ENCODE data around the gene CLTA. TPM values are rescaled to one million over a fixed set of nuclear protein-coding genes. Genes with fewer than 3 reads are reported as not detected.
A peak's percentile ranks its signal among the peaks of the same experiment; 100 is the strongest.

Gene CLTA
- 412 and 447 TPM in 2 replicates for total RNA-seq (2014; rRNA removed; shearing (Covaris generic); ENCODE audit: low replicate concordance)

DNA sequence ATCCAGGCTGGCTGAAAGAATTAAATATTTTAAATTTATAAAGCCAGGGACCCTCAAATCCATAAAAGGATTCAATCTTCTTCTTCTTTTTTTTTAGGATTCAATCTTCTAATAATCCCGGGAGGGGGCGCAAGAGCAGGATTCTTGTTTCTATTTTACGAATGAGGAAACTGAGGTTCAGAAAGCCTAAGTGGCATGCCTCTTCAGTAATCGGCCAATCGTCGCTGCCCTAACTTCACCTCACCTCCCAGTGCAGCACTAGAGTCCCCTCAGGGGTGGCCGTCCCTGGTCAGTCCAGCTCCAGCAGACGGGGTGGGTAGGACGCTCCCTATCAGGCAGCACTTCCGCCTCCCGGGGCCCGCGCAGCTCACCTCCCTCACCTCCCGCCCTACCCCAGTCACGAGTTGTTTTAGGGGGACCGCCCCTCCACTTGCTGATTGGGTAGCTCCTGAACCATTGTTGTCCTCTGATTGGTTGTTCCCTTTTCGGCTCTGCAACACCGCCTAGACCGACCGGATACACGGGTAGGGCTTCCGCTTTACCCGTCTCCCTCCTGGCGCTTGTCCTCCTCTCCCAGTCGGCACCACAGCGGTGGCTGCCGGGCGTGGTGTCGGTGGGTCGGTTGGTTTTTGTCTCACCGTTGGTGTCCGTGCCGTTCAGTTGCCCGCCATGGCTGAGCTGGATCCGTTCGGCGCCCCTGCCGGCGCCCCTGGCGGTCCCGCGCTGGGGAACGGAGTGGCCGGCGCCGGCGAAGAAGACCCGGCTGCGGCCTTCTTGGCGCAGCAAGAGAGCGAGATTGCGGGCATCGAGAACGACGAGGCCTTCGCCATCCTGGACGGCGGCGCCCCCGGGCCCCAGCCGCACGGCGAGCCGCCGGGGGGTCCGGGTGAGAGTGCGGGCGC, at the start of gene CLTA:
Gene CLTA, plus strand, starts transcription at position 534 of the 902 bp plus-strand sequence. Its CDS starts 136 bp downstream, at position 670.
- in situ Hi-C loops (cut with HindIII; ENCODE audit: low pct_unique_long_range_greater_than_20kb, low sequenced_read_pairs), result no loop called here
- peak; percentile 98 for DNase-seq (ENCODE audit: low read depth)

GRCh38 chr9:36141288-36141687, 49.4 kb upstream of the CLTA start:
- DNase-seq (ENCODE audit: low read depth), result no peak

DNA sequence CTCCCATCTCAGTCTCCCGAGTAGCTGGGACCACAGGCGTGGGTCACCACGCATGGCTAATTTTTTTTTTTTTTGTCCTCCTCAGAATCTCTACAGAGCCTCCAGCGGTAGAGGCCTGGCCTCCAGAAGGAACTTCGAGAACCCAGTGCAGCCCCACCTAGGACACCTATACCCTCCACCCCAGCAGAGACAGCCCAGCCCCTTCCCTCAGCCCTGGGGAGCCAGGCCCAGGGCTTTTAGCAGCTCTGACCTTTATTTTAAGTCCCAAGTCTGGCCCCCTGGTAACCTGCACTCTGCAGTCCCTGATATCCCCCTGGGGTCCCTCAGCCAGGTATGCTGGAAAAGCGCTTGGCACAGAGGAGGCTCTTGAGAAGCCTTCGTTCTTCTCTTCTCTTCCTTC, 49.0 kb upstream of the CLTA start:
- no peak for DNase-seq (ENCODE audit: low read depth)
- in situ Hi-C loops (cut with HindIII; ENCODE audit: low pct_unique_long_range_greater_than_20kb, low sequenced_read_pairs), result no loop called here

More at GRCh38 chr9:36141288-36141687, 49.4 kb upstream of the CLTA start:
- in situ Hi-C loops (cut with HindIII; ENCODE audit: low pct_unique_long_range_greater_than_20kb, low sequenced_read_pairs), result no loop called here

DNA sequence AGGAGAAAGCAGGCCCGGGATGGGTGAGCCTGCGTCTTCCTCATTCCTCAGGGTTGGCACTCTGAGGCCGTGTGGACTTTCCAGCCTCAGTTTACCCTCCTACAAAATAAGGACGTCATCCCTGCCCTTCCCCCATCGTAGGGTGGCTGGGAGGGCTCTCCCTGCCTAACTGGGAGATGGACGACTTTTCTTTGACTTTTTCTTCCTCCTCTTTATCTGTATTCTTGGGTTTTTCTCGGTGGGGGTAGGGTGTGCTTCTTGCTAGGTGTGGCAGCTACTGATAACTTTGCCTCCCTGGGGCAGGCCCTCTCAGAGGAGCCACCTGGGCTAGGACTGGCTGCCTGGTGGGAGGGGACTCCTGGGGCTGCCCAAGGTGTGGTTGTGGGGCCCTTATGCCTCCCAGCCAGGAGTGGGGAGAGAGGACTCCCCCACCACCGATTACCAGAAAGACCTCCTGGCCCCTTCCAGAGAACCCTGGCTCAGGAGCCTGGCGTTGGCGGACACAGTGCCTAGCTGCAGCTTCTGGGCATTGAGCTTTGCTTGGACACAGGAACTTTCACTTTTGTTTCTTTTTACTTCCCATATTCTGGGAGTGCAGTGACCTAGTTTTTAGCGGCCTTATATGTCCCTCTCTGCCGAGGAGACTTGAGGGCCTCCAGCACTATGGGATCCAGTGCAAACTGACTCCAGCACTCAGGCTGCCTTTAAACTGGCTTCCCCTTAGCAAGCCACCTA, 48.0 kb upstream of the CLTA start:
- no peak for DNase-seq (ENCODE audit: low read depth)
- in situ Hi-C loops (cut with HindIII; ENCODE audit: low pct_unique_long_range_greater_than_20kb, low sequenced_read_pairs), result no loop called here

DNA sequence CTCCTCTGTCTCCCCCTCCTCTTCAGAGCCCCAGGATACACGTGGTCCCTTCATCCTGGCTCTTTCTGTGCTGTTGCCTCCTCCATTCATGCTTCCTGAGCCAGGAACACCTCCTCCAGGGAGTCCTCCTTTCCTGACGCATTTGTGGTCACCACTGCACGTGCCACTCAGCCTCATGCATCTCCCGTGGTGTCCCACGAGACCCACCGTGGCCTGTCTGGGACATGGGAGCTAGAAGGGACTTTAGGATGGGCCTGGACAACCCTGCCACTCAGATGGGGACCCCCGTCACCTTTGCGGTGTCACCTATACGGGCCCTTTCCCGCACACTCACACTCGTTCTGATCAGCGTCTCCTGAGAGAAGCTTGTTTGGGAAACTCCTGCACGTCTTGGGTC, 47.5 kb upstream of the CLTA start:
- in situ Hi-C loops (cut with HindIII; ENCODE audit: low pct_unique_long_range_greater_than_20kb, low sequenced_read_pairs), result no loop called here

DNA sequence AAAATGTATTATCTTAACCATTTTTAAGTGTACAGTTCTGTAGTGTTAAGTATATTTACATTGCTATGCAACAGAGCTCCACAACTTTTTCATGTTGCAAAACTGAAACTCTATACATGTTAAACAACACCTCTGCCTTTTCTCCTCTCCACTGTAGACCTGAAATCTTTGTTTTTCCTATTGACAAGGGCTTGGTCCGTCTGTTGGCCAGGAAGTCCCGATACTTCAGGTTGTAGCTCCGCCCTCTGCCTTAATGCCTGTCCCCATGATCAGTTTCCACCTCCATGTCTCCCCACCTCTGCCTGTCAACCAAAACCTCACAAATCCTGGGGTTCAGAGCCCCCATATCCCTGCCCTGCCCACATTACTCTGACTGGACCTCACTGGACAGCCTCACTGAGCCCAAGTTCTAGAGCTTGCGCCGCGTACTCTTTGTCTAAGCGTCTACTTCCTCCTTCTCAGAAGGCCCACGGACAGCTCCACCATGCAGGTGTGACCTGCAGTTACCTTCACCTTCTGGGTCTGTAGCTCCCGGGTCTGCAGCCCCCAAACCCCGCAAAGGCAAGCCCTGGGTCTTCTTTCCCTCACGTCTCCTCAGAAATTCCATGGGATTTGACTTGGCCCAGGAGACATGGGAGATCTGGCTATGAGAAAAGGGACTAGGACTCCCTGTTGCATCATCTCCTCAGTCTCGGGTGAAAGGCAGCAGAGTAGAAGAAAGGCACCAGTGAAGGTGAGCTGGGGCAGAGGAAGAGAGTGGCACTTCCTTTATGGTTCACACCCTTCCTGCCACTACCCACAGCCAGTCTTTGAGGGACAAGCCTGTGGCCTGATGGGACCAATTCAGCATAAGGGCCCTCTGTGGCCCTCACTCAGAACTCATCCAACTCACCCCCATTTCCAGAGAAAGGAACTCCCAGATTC, 46.1 kb upstream of the CLTA start:
- DNase-seq (ENCODE audit: low read depth), result no peak
- in situ Hi-C loops (cut with HindIII; ENCODE audit: low pct_unique_long_range_greater_than_20kb, low sequenced_read_pairs), result no loop called here

More for the DNA sequence above, 47.5 kb upstream of the CLTA start:
- DNase-seq (ENCODE audit: low read depth), result no peak

DNA sequence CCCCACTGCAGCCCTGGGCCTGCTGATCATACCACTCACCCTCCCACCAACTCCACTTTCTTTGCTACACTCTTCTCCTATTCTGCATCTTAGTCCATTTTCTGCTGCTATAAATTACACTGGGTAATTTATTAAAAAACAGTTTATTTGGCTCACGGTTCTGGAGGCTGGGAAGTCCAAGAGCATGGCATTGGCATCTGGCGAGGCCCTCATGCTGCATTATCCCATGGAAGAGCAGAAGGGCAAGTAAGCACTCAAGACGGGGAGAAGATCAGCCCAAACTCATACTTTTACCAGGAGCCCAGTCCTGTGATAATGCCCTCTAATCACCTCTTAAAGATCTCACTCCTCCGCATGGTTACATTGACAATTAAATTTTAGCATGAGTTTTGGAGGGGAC, 44.8 kb upstream of the CLTA start:
- in situ Hi-C loops (cut with HindIII; ENCODE audit: low pct_unique_long_range_greater_than_20kb, low sequenced_read_pairs), result no loop called here
- DNase-seq (ENCODE audit: low read depth), result no peak

DNA sequence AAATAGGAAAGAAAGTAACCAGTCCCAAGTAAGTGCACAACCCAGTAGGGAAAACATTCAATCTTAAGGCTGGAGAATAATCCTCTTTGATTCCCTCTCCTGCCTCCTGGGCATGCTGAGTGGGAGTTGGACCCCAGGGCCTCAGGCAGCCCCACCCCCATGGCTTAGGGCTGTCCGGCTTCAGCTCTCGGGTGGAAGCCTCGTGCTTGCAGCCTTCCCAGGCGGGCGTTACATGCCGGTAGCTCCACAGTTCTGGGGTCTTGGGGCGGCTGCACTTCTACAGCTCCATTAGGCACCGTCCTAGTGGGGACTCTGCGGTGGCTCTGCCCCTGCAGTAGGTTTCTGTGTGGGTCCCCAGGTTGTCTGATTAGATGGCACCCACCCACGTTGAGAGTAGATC, 44.1 kb upstream of the CLTA start:
- DNase-seq (ENCODE audit: low read depth), result no peak

DNA sequence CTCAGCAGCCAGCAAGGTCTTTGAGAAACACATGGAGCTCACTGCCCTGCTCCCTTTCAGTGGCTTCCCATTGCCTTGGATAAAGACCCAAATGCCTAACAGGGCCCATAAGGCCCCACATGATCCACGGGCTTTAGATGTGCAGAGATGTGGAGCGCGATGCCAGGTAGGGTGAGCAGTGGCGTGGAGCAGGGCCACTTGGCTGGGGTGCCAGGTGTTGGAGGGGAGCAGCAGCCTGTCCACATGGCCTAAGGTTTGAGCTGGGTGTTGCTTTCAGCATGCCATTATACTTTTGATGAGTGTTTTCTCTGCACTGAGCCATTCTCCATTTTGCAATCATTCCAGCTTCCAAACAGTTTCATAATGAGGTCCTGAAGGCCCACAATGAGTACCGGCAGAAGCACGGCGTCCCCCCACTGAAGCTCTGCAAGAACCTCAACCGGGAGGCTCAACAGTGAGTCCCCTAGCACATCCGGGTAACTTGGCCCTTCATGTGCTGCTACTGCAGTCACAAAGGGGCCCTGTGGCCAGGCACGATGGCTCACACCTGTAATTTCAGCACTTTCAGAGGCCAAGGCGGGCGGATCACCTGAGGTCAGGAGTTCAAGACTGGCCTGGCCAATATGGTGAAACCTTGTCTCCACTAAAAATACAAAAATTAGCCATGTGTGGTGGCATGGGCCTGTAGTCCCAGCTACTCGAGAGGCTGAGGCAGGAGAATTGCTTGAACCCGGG, 43.1 kb upstream of the CLTA start:
- no peak for DNase-seq (ENCODE audit: low read depth)
- in situ Hi-C loops (cut with HindIII; ENCODE audit: low pct_unique_long_range_greater_than_20kb, low sequenced_read_pairs), result no loop called here

More for the DNA sequence above, 44.1 kb upstream of the CLTA start:
- in situ Hi-C loops (cut with HindIII; ENCODE audit: low pct_unique_long_range_greater_than_20kb, low sequenced_read_pairs), result no loop called here

- in situ Hi-C loops (cut with HindIII; ENCODE audit: low pct_unique_long_range_greater_than_20kb, low sequenced_read_pairs), result no loop called here
- DNase-seq (ENCODE audit: low read depth), result peak; percentile 82
These were observed 42.2 kb upstream of the CLTA start for GRCh38 chr9:36148311-36149051.

DNA sequence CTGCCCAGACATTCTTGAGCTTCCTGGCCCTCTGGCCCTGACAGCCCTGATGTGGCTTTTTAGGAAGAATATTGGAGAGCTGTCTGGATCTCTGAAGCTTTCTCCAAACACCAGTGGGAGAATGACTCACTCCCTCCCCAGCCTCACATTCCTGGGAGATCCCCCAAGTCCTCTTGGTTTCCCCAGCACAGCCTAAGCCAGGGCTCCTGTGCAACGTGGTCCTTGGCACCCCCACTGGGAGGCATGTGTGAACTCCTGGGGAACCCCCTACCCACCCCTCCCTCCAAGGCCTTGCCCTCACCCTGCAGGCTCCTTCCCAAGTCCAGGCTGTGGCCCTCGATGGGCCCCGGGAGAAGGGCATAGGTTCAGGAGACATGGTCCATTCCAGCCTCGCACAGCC, 41.5 kb upstream of the CLTA start:
- in situ Hi-C loops (cut with HindIII; ENCODE audit: low pct_unique_long_range_greater_than_20kb, low sequenced_read_pairs), result no loop called here
- DNase-seq (ENCODE audit: low read depth), result no peak

- in situ Hi-C loops (cut with HindIII; ENCODE audit: low pct_unique_long_range_greater_than_20kb, low sequenced_read_pairs), result no loop called here
- no peak for DNase-seq (ENCODE audit: low read depth)
These were observed 40.0 kb upstream of the CLTA start for GRCh38 chr9:36150574-36151315.

DNA sequence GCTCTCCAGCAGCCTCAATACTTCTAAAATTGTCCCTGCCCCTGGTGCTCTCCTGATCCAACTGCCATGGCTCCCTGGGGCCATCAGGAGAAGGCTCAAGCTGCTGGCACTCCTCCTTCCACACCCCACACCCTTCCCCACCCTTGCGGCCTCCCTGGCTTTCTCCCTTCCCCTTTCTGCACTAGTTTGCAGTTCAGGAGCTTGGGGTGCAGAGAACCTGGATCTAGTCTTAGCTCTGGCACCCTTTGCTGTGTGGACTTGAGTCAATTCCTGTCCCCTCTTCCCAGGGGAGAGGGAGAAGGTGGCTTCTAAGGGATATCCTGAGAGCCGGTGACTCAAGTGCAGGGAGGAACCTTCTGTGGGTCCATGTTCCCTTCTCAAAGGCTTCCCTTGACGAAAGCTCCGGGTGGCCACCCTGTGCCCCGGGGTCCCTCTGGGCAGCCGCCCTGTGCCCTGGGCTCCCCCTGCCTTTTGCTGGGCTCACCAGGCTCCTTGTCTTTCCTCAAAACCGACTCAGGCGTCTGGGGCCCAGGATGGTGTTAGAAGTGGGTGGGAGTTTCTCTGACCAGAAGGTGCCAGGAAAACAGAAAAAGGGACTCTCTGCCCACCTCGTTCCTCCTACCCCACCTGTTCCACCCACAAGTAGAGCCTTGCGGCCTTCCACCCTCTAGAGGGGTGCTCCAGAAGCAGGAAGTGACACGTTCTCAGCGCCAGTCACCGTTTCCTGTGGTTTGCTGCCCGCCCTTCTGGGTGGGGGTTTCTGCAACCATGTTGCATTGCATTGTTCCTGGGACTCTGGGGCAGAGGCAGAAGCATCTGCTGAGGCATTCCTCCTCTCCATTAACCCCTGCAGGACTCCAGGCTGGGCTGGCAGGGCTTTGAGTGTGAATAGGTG, 39.2 kb upstream of the CLTA start:
- in situ Hi-C loops (cut with HindIII; ENCODE audit: low pct_unique_long_range_greater_than_20kb, low sequenced_read_pairs), result no loop called here
- no peak for DNase-seq (ENCODE audit: low read depth)

DNA sequence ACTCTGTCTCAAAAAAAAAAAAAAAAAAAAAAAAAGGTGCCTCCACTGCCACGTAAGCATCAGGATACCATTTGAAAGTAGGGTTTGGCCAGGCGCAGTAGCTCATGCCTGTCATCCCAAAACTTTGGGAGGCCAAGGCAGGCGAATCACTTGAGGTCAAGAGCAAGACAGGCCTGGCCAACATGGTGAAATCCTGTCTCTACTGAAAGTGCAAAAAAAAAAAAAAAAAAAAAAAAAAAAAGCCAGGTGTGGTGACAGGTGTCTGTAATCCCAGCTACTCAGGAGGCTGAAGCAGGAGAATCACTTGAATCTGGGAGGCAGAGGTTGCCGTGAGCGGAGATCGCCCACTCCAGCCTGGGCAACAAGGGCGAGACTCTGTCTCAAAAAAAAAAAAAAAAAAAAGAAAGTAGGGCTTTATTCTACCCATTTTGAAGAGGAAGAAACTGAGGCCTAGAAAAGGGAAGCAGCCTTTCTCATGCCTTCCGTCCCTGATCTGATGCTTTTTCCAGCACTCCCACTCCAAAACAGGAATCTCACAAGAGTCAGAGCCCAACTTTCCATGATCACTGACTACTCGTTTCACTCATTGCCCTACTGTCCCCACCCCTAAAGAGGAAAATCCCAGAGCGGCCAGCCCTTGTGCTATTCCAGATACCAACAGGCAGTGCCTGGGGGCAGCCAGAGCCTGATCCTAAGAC, 37.8 kb upstream of the CLTA start:
- no peak for DNase-seq (ENCODE audit: low read depth)
- in situ Hi-C loops (cut with HindIII; ENCODE audit: low pct_unique_long_range_greater_than_20kb, low sequenced_read_pairs), result no loop called here

- in situ Hi-C loops (cut with HindIII; ENCODE audit: low pct_unique_long_range_greater_than_20kb, low sequenced_read_pairs), result no loop called here
- DNase-seq (ENCODE audit: low read depth), result no peak
These were observed 37.0 kb upstream of the CLTA start for GRCh38 chr9:36153746-36154145.

Measured in Caki2 (cell line).